ENCODE measurements around the gene MTO1. TPM values are rescaled to one million over a fixed set of nuclear protein-coding genes. Genes with fewer than 3 reads are reported as not detected.
"Not testable (repeated sequence)": the region's sequence is repeated elsewhere in the genome, so short reads cannot be mapped to it uniquely, and the experiment has no call there.

Gene MTO1
- total RNA-seq, 4 donors from 2014 or later: 31.0 to 42.8 (median 37.9) TPM

GRCh38 chr6:73542891-73543290, 81.4 kb downstream of the MTO1 start:
- TF ChIP-seq, protein P1, sequence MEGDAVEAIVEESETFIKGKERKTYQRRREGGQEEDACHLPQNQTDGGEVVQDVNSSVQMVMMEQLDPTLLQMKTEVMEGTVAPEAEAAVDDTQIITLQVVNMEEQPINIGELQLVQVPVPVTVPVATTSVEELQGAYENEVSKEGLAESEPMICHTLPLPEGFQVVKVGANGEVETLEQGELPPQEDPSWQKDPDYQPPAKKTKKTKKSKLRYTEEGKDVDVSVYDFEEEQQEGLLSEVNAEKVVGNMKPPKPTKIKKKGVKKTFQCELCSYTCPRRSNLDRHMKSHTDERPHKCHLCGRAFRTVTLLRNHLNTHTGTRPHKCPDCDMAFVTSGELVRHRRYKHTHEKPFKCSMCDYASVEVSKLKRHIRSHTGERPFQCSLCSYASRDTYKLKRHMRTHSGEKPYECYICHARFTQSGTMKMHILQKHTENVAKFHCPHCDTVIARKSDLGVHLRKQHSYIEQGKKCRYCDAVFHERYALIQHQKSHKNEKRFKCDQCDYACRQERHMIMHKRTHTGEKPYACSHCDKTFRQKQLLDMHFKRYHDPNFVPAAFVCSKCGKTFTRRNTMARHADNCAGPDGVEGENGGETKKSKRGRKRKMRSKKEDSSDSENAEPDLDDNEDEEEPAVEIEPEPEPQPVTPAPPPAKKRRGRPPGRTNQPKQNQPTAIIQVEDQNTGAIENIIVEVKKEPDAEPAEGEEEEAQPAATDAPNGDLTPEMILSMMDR (IDR thresholded peaks at IDR 0.05): no peak
- TF ChIP-seq POLR2A (IDR thresholded peaks at IDR 0.05) (no peak), EP300 (IDR thresholded peaks at IDR 0.05) (no peak)

GRCh38 chr6:73547036-73547435, 85.5 kb downstream of the MTO1 start:
- DNase-seq (ENCODE audit: low spot score in 2 of 2): no peak
- Histone ChIP-seq H3K27me3 (no peaks in the 10 kb centered on the region), H3K36me3 (no peaks in the 10 kb centered on the region), H3K27ac (no peak overlapping the region), H3K4me3 (no peak overlapping the region), H3K4me1 (no peaks in the 10 kb centered on the region), H3K9me3 (no peaks in the 10 kb centered on the region)
- TF ChIP-seq, protein P1 (IDR thresholded peaks at IDR 0.05): no peak
- TF ChIP-seq EP300 (IDR thresholded peaks at IDR 0.05): no peak
- WGBS, 2 donors: 45 to 66% methylated on average over 1 of the region's 1 CpG

More at GRCh38 chr6:73542891-73543290, 81.4 kb downstream of the MTO1 start:
- Histone ChIP-seq H3K36me3 (no peaks in the 10 kb centered on the region), H3K27me3 (no peaks in the 10 kb centered on the region), H3K27ac (no peak overlapping the region), H3K4me1 (no peaks in the 10 kb centered on the region), H3K9me3 (no peaks in the 10 kb centered on the region), H3K4me3 (no peak overlapping the region)
- DNase-seq (ENCODE audit: low spot score in 2 of 2): no peak
- 86 to 91% methylated on average over 5 of the region's 5 CpGs for WGBS, 2 donors

GRCh38 chr6:73548458-73549446, 87.2 kb downstream of the MTO1 start:
- H3K4me1 ChIP-seq: no peaks in the 10 kb centered on the region
- H3K9me3 ChIP-seq: no peaks in the 10 kb centered on the region
- no peak overlapping the region for H3K27ac ChIP-seq
- WGBS, 2 donors: 85 to 93% methylated on average over 12 of the region's 12 CpGs
- H3K27me3 ChIP-seq: no peaks in the 10 kb centered on the region
- TF ChIP-seq POLR2A (IDR thresholded peaks at IDR 0.05) (no peak), EP300 (IDR thresholded peaks at IDR 0.05) (no peak)
- TF ChIP-seq, protein P1 (IDR thresholded peaks at IDR 0.05): no peak
- H3K4me3 ChIP-seq: no peak overlapping the region
- DNase-seq (ENCODE audit: low spot score in 2 of 2): no peak
- H3K36me3 ChIP-seq: no peaks in the 10 kb centered on the region

DNA sequence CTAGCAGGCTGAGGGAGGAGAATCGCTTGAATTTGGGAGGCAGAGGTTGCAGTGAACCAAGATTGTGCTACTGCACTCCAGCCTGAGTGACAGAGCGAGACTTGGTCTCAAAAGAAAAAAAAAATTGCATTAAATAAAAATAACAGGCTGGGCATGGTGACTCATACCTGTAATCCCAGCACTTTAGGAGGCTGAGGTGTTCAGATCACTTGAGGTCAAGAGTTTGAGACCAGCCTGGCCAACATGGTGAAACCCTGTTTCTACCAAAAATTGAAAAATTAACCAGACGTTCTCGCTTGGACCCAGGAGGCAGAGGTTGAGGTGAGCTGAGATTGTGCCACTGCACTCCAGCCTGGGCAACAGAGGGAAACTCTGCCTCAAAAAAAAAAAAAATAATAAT, 89.6 kb downstream of the MTO1 start:
- H3K4me1 ChIP-seq; H3K9me3 ChIP-seq; H3K36me3 ChIP-seq; DNase-seq (ENCODE audit: low spot score in 2 of 2); H3K27me3 ChIP-seq; H3K27ac ChIP-seq; H3K4me3 ChIP-seq: not testable (repeated sequence)
- WGBS, 2 donors: 93 to 94% methylated on average over 4 of the region's 4 CpGs

DNA sequence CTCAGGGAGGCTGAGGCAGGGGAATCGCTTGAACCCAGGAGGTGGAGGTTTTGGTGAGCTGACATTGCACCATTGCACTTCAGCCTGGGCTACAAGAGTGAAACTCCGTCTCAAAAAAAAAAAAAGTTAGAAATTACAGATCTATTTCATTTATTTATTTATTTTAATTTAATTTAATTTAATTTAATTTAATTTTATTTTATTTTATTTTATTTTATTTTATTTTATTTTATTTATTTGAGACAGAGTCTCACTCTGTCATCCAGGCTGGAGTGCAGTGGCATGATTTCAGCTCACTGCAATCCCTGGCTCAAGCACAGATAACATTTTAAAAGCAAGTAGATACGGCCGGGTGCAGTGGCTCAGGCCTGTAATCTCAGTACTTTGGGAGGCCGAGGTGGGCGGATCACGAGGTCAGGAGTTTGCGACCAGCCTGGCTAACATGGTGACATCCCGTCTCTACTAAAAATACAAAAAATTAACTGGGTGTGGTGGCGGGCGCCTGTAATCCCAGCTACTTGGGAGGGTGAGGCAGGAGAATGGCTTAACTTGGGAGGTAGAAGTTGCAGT, 93.9 kb downstream of the MTO1 start:
- DNase-seq (ENCODE audit: low spot score in 2 of 2); H3K4me3 ChIP-seq; H3K27ac ChIP-seq; H3K36me3 ChIP-seq; H3K27me3 ChIP-seq; H3K9me3 ChIP-seq: not testable (repeated sequence)
- 86 to 94% methylated on average over 11 of the region's 11 CpGs for WGBS, 2 donors
- peaks cover 0 to 10% (median under 1%) of the 10 kb centered on the region in 4 donors for H3K4me1 ChIP-seq

GRCh38 chr6:73556836-73557235, 95.3 kb downstream of the MTO1 start:
- peaks cover 0 to 12% (median 2%) of the 10 kb centered on the region in 4 donors for H3K4me1 ChIP-seq
- no peaks in the 10 kb centered on the region for H3K9me3 ChIP-seq
- peak overlapping the region; percentile 10 to 69 (median 42) for H3K27ac ChIP-seq
- H3K27me3 ChIP-seq: no peaks in the 10 kb centered on the region
- WGBS, 2 donors: 18 to 19% methylated on average over 1 of the region's 1 CpG
- DNase-seq (ENCODE audit: low spot score in 2 of 2): no peak
- H3K36me3 ChIP-seq: no peaks in the 10 kb centered on the region
- TF ChIP-seq, protein P1 (IDR thresholded peaks at IDR 0.05): no peak
- TF ChIP-seq EP300 (IDR thresholded peaks at IDR 0.05) (no peak), POLR2A (IDR thresholded peaks at IDR 0.05) (no peak)
- no peak overlapping the region for H3K4me3 ChIP-seq
